HepG2 (cell line): ENCODE data around the gene ZNF548. TPM values are rescaled to one million over a fixed set of nuclear protein-coding genes. Genes with fewer than 3 reads are reported as not detected.

ENCODE experiments used
- AGO1 ChIP-seq: fragments of 200-400 bp; formaldehyde crosslinking; IDR thresholded peaks from 2 replicates; pipeline ENCODE4 v1.6.1; 2017; ENCODE audit warnings: mild to moderate bottlenecking, low read depth, low read length, moderate library complexity; ENCODE audit not compliant: poor library complexity, severe bottlenecking
- ASH2L ChIP-seq: fragments of 300-600, 200-600 bp; sonication (generic); IDR thresholded peaks from 2 replicates; pipeline ENCODE4 v1.7.0; 2017; ENCODE audit warnings: low read depth, mild to moderate bottlenecking, moderate library complexity, mixed read lengths, low read length; ENCODE audit not compliant: insufficient read length
- EED ChIP-seq: sonication (generic); formaldehyde crosslinking; IDR thresholded peaks from 2 replicates; pipeline ENCODE4 v1.5.0; 2020; ENCODE audit warnings: mild to moderate bottlenecking, missing genetic modification reagents
- ELF4 ChIP-seq: sonication (generic); formaldehyde crosslinking; IDR thresholded peaks from 2 replicates; pipeline ENCODE4 v1.5.0; 2020; ENCODE audit warnings: missing genetic modification reagents, mild to moderate bottlenecking, moderate library complexity, borderline replicate concordance
- ETV5 ChIP-seq: IDR thresholded peaks from 2 replicates; pipeline ENCODE4 v1.6.1; 2018; ENCODE audit warnings: missing biosample characterization, missing genetic modification reagents, inconsistent platforms, borderline replicate concordance
- HOXA3 ChIP-seq: sonication (generic); formaldehyde crosslinking; IDR thresholded peaks from 2 replicates; pipeline ENCODE4 v1.5.0; 2020; ENCODE audit warnings: missing genetic modification reagents
- IRX3 ChIP-seq: sonication (generic); formaldehyde crosslinking; IDR thresholded peaks from 2 replicates; pipeline ENCODE4 v1.8.1; 2023; ENCODE audit warnings: mild to moderate bottlenecking, low read depth, missing genetic modification reagents, borderline replicate concordance
- JDP2 ChIP-seq: sonication (generic); formaldehyde crosslinking; IDR thresholded peaks from 2 replicates; pipeline ENCODE4 v1.8.1; 2022; ENCODE audit warnings: missing genetic modification reagents, borderline replicate concordance
- MIER3 ChIP-seq: IDR thresholded peaks from 2 replicates; pipeline ENCODE4 v1.6.1; 2016; ENCODE audit warnings: missing compliant biosample characterization, borderline replicate concordance
- PAXIP1 ChIP-seq: sonication (generic); formaldehyde crosslinking; conservative IDR thresholded peaks from 2 replicates; pipeline ENCODE4 v1.4.0; 2020; ENCODE audit warnings: mild to moderate bottlenecking, missing genetic modification reagents, moderate library complexity
- PHF21A ChIP-seq: sonication (generic); formaldehyde crosslinking; IDR thresholded peaks from 2 replicates; pipeline ENCODE4 v1.5.0; 2020; ENCODE audit warnings: mild to moderate bottlenecking, missing genetic modification reagents
- SMAD9 ChIP-seq: sonication (generic); formaldehyde crosslinking; IDR thresholded peaks from 2 replicates; pipeline ENCODE4 v1.5.1; 2020; ENCODE audit warnings: mild to moderate bottlenecking, missing genetic modification reagents
- SMARCC2 ChIP-seq: fragments of 450-650 bp; IDR thresholded peaks from 2 replicates; pipeline ENCODE4 v1.6.1; 2017; ENCODE audit warnings: antibody characterized with exemption, mild to moderate bottlenecking
- SOX6 ChIP-seq, 2 experiments: fragments of 450-650 bp in 1 of 2; sonication (generic) in 1 of 2; formaldehyde crosslinking in 1 of 2; IDR thresholded peaks; 2 replicates each; pipeline versions ENCODE4 v1.4.0 to v1.6.1; 2017 to 2020; ENCODE audit warnings: antibody characterized with exemption in 1 of 2, mild to moderate bottlenecking in 1 of 2, missing genetic modification reagents in 1 of 2
- SP1 ChIP-seq, 2 experiments: fragments of 450-650 bp in 1 of 2; sonication (generic) in 1 of 2; formaldehyde crosslinking in 1 of 2; IDR thresholded peaks; 2 replicates each; pipeline versions ENCODE4 v1.4.0 to v1.6.1; 2016 to 2020; ENCODE audit warnings: missing genetic modification reagents in 1 of 2
- SP4 ChIP-seq: sonication (generic); formaldehyde crosslinking; IDR thresholded peaks from 2 replicates; pipeline ENCODE4 v1.8.1; 2023; ENCODE audit warnings: mild to moderate bottlenecking, missing genetic modification reagents
- STAT5B ChIP-seq: sonication (generic); formaldehyde crosslinking; IDR thresholded peaks from 2 replicates; pipeline ENCODE4 v1.4.0; 2020; ENCODE audit warnings: missing genetic modification reagents
- TOPORS ChIP-seq: sonication (generic); formaldehyde crosslinking; IDR thresholded peaks from 2 replicates; pipeline ENCODE4 v1.8.0; 2023; ENCODE audit warnings: mild to moderate bottlenecking, missing genetic modification reagents
- ZKSCAN8 ChIP-seq: IDR thresholded peaks from 2 replicates; pipeline ENCODE4 v1.6.1; 2016; ENCODE audit warnings: borderline replicate concordance, missing genetic modification reagents, missing compliant biosample characterization
- ZNF224 ChIP-seq: sonication (generic); formaldehyde crosslinking; IDR thresholded peaks from 2 replicates; pipeline ENCODE4 v1.5.0; 2020; ENCODE audit warnings: mild to moderate bottlenecking, missing genetic modification reagents
- ZNF264 ChIP-seq: sonication (generic); formaldehyde crosslinking; IDR thresholded peaks from 2 replicates; pipeline ENCODE4 v1.4.0; 2020; ENCODE audit warnings: missing genetic modification reagents
- ZNF296 ChIP-seq: sonication (generic); formaldehyde crosslinking; conservative IDR thresholded peaks from 2 replicates; pipeline ENCODE4 v1.5.0; 2020; ENCODE audit warnings: mild to moderate bottlenecking, missing genetic modification reagents
- ZNF580 ChIP-seq: IDR thresholded peaks from 2 replicates; pipeline ENCODE4 v1.6.1; 2016; ENCODE audit warnings: low read depth, borderline replicate concordance
- ZNF639 ChIP-seq: conservative IDR thresholded peaks from 2 replicates; pipeline ENCODE4 v1.6.1; 2018; ENCODE audit warnings: missing genetic modification reagents
- ZNF780A ChIP-seq: sonication (generic); formaldehyde crosslinking; IDR thresholded peaks from 2 replicates; pipeline ENCODE4 v1.8.0; 2022; ENCODE audit warnings: mild to moderate bottlenecking, missing genetic modification reagents, moderate library complexity
- polyA plus RNA-seq, 8 experiments: library from polyadenylated mRNA; depleted of rRNA in 3 of 8; stranded (reverse) in 7 of 8; unstranded in 1 of 8; fragments of >200 nt; fragmentation: Illumina TruSeq in 4 of 8; extraction: Trizol in 4 of 8; gene quantifications; 2 replicates each; pipeline versions ENCODE4 v1.2.1 to v1.2.3, GENCODE V29; 2011 to 2016; ENCODE audit warnings: low read depth in 4 of 8, missing spikeins in 1 of 8, mixed read lengths in 1 of 8; ENCODE audit not compliant: insufficient read depth in 1 of 8
- total RNA-seq, 5 experiments: library from RNA; depleted of rRNA; stranded (reverse); fragments of >200 nt; fragmentation: Illumina TruSeq; extraction: Trizol; gene quantifications; 2 replicates each; pipeline ENCODE4 v1.2.3, GENCODE V29; 2016; ENCODE audit warnings: low read depth in 1 of 5

ZNF548 gene
- total and polyA plus RNA-seq, 2 of the 13 experiments (the other 11 are each of a cell fraction or from before 2014, with no cell fraction given) = 19.6 to 24.9 TPM

GRCh38 chr19:57350877-57351805 is 38.5 kb upstream of the ZNF548 start, which contains the start of gene ZNF304 (continued):
- no peak for TF ChIP-seq IRX3 (CRISPR knock-in tag)
- TF ChIP-seq STAT5B (CRISPR knock-in tag) = no peak
- TF ChIP-seq ZNF296 (CRISPR knock-in tag) = no peak
- TF ChIP-seq ZNF264 (CRISPR knock-in tag) = no peak
- TF ChIP-seq EED (CRISPR knock-in tag) = no peak
- TF ChIP-seq SMARCC2 = no peak
- no peak for TF ChIP-seq JDP2 (CRISPR knock-in tag)
- peak; percentile 53 for TF ChIP-seq AGO1
- peak; percentile 2; the same call in 1 of the 2 replicates for TF ChIP-seq PAXIP1 (CRISPR knock-in tag)
- TF ChIP-seq HOXA3 (CRISPR knock-in tag) = peak; percentile 89
- 0 out of 2 replicates have a peak, but pooled peaks have one; percentile 46 for TF ChIP-seq ZNF224 (CRISPR knock-in tag)
- no peak for TF ChIP-seq ZNF780A
- TF ChIP-seq ZNF580 (CRISPR knock-in tag) = peak; percentile 50; the same call in 1 of the 2 replicates
- peak; percentile 72 for TF ChIP-seq MIER3
- TF ChIP-seq SMAD9 = no peak
- peak; percentile 48 for TF ChIP-seq ETV5
- TF ChIP-seq ELF4 (CRISPR knock-in tag) = peak; percentile 61; the same call in 1 of the 2 replicates
- TF ChIP-seq PHF21A (CRISPR knock-in tag) = no peak
- TF ChIP-seq TOPORS (CRISPR knock-in tag) = peak; percentile 5; the same call in 1 of the 2 replicates
- TF ChIP-seq ASH2L = peak; percentile 84
- 0 out of 2 replicates have a peak, but pooled peaks have one; percentile 25 for TF ChIP-seq ZNF639 (CRISPR knock-in tag)
- no peak for TF ChIP-seq SOX6 (IDR thresholded peaks at IDR 0.05)
- peak; percentile 80 for TF ChIP-seq SOX6 (CRISPR knock-in tag; IDR thresholded peaks at IDR 0.05)
- peak; percentile 31 for TF ChIP-seq SP4 (CRISPR knock-in tag)
- TF ChIP-seq SP1 (IDR thresholded peaks at IDR 0.05) = no peak
- TF ChIP-seq SP1 (CRISPR knock-in tag; IDR thresholded peaks at IDR 0.05) = peak; percentile 84
- TF ChIP-seq ZKSCAN8 (CRISPR knock-in tag) = 0 out of 2 replicates have a peak, but pooled peaks have one; percentile 55
